ENCODE results near the gene PLEKHA8.

GRCh38 chr7:30027740-30028215 lies 434 bp upstream of the PLEKHA8 start:
- TF ChIP-seq CTCF (IDR thresholded peaks at IDR 0.05), result no peak
- no peak for TF ChIP-seq POLR2A (IDR thresholded peaks at IDR 0.05)
- no peak for TF ChIP-seq EP300 (IDR thresholded peaks at IDR 0.05)

All from tibial nerve (tissue), 4 donors.